MCF 10A (cell line): ENCODE measurements around the gene GSK3A. TPM values are rescaled to one million over a fixed set of nuclear protein-coding genes. Genes with fewer than 3 reads are reported as not detected.

Experiments used
- BruUV-seq: library from RNA; stranded (reverse); fragments of 400-500 nt; replicated peaks from 2 replicates; lab custom pipeline; 2021; lab: Mats Ljungman, UMichigan
- CTCF ChIA-PET: fragments of 300-600 bp; sonication (Branson Sonifier 250); formaldehyde crosslinking; extraction: SDS; loops from one replicate; lab custom pipeline; 2021; ENCODE audit warnings: antibody characterized with exemption, inconsistent platforms; lab: Yijun Ruan, JAX
- POLR2A ChIA-PET: fragments of 300-600, 350-650 bp; sonication (Branson Sonifier 250); formaldehyde crosslinking; extraction: SDS; loops from one replicate; lab custom pipeline; 2020; ENCODE audit warnings: antibody characterized with exemption, inconsistent platforms; lab: Yijun Ruan, JAX
- DNase-seq: peaks from one replicate; pipeline ENCODE4 v3.0.0-alpha.2; 2018; ENCODE audit not compliant: unreplicated experiment
- H3K27ac Mint-ChIP-seq: one replicate; pipeline ENCODE4 v1.8.0; 2022; ENCODE audit warnings: mild to moderate bottlenecking, low read depth, mixed read lengths; ENCODE audit not compliant: unreplicated experiment
- H3K27me3 Mint-ChIP-seq: one replicate; pipeline ENCODE4 v1.8.0; 2022; ENCODE audit warnings: mixed read lengths; ENCODE audit not compliant: insufficient read depth, unreplicated experiment
- H3K36me3 Mint-ChIP-seq: one replicate; pipeline ENCODE4 v1.8.0; 2022; ENCODE audit warnings: mild to moderate bottlenecking, moderate library complexity, mixed read lengths; ENCODE audit not compliant: insufficient read depth, unreplicated experiment
- H3K4me1 Mint-ChIP-seq: one replicate; pipeline ENCODE4 v1.8.0; 2022; ENCODE audit warnings: mixed read lengths; ENCODE audit not compliant: insufficient read depth, unreplicated experiment
- H3K4me3 Mint-ChIP-seq: one replicate; pipeline ENCODE4 v1.8.0; 2022; ENCODE audit warnings: mild to moderate bottlenecking, moderate library complexity, mixed read lengths; ENCODE audit not compliant: unreplicated experiment
- H3K9me3 Mint-ChIP-seq: one replicate; pipeline ENCODE4 v1.8.0; 2022; ENCODE audit warnings: mixed read lengths; ENCODE audit not compliant: unreplicated experiment
- intact Hi-C: fragments of 100-400 bp; cut with micrococcal nuclease; formaldehyde crosslinking; loops from 2 replicates; pipeline ENCODE4 v1.14.1; 2022
- total RNA-seq: library from RNA; stranded (reverse); gene quantifications from 2 replicates; pipeline ENCODE4 v1.2.3, GENCODE V29; 2022
- TF ChIP-seq, protein P1 (sequence below): fragments of 200-600 bp; IDR thresholded peaks from one replicate; pipeline ENCODE4 v1.8.0; 2022; ENCODE audit warnings: antibody characterized with exemption, mild to moderate bottlenecking; ENCODE audit not compliant: unreplicated experiment

GSK3A gene
- total RNA-seq, 1 experiment from 2014 or later: 53.5 TPM

DNA sequence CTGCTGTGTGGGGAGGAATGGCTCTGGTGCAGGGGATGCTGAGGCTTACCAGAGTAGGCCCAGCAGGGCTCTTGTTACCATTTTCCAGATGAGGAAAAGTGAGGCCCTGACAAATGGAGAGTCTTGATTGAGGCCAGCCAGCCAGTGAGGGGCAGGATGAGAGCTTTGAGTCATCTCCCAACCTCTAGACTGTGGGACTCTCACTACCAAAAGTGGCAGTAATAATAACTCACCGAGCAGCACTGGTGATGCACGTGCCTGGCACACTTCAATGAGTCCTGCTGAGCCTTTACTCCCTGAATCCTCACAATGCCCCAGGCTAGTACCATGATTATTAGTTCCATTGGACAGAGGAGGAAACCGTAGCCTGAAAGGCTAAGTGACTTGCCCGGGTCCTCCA is 34.4 kb upstream of the GSK3A start:
- ChIA-PET POLR2A (interaction anchor here (1.3 to 7.5 kb wide), 2 partner anchors 31 to 57 kb away, joined by 4 to 158 read pairs; partner anchors contain the start of genes GSK3A and ZNF526), CTCF (interaction anchor here (0.8 to 7.2 kb wide), 2 partner anchors 31 to 162 kb away, joined by 3 to 145 read pairs; partner anchors contain the start of gene GSK3A)
- BruUV-seq: no TSS peak
- H3K27ac Mint-ChIP-seq: peak overlapping the region; percentile 46
- H3K4me3 Mint-ChIP-seq: no peak overlapping the region
- peak; percentile 29 for DNase-seq
- peaks cover 32% of the 10 kb centered on the region for H3K4me1 Mint-ChIP-seq
- no peaks in the 10 kb centered on the region for H3K9me3 Mint-ChIP-seq
- H3K36me3 Mint-ChIP-seq: peaks cover 40% of the 10 kb centered on the region
- no peaks in the 10 kb centered on the region for H3K27me3 Mint-ChIP-seq
- intact Hi-C loops: no loop called here
- TF ChIP-seq, protein P1, sequence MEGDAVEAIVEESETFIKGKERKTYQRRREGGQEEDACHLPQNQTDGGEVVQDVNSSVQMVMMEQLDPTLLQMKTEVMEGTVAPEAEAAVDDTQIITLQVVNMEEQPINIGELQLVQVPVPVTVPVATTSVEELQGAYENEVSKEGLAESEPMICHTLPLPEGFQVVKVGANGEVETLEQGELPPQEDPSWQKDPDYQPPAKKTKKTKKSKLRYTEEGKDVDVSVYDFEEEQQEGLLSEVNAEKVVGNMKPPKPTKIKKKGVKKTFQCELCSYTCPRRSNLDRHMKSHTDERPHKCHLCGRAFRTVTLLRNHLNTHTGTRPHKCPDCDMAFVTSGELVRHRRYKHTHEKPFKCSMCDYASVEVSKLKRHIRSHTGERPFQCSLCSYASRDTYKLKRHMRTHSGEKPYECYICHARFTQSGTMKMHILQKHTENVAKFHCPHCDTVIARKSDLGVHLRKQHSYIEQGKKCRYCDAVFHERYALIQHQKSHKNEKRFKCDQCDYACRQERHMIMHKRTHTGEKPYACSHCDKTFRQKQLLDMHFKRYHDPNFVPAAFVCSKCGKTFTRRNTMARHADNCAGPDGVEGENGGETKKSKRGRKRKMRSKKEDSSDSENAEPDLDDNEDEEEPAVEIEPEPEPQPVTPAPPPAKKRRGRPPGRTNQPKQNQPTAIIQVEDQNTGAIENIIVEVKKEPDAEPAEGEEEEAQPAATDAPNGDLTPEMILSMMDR: no peak

DNA sequence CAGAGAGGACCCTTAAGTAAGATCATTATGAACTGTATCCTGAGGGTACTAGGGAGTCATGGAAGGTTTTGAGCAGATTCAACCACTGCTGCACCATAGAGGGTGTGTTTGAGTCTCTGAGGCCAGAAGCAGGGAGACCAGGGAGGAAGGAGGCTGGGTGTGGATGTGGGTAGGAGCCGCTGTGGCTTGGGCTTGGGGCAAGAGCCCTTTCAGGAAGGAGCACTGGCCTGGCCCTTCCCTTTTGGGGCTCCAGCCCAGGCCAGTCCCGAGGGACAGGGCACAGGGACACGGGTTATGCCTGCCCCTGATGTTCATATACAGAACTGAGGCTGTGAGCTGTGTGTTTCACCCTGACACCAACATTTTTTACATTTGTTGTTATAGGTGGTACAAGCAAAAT is 33.9 kb upstream of the GSK3A start:
- peaks cover 46% of the 10 kb centered on the region for H3K36me3 Mint-ChIP-seq
- H3K9me3 Mint-ChIP-seq: no peaks in the 10 kb centered on the region
- no peak for DNase-seq
- peak overlapping the region; percentile 50 for H3K27ac Mint-ChIP-seq
- no peaks in the 10 kb centered on the region for H3K27me3 Mint-ChIP-seq
- intact Hi-C loops: no loop called here
- peaks cover 35% of the 10 kb centered on the region for H3K4me1 Mint-ChIP-seq
- ChIA-PET CTCF (interaction anchor here (0.8 to 7.2 kb wide), 2 partner anchors 31 to 161 kb away, joined by 3 to 145 read pairs; partner anchors contain the start of gene GSK3A), POLR2A (interaction anchor here (7.5 kb wide), 1 partner anchor 31 kb away, joined by 158 read pairs; the partner anchor contains the start of gene GSK3A)
- TF ChIP-seq, protein P1: no peak
- no TSS peak for BruUV-seq
- H3K4me3 Mint-ChIP-seq: peak overlapping the region; percentile 32

DNA sequence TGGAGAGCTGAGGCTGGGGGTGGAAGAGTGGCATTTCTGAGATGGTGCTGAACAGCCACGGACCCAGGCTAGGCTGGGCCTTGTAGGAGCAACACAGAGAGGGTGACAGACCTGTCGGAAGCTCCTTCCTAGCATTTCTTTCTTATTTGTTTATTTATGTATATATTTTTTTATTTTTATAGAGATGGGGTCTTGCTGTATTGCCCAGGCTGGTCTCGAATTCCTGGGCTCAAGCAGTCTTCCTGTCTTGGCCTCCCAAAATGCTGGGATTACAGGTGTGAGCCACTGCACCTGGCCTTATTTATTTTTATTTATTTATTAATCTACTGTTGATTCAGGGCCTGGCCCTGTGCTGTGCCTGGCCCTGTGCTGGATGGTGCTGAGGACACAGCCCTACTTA is 33.1 kb upstream of the GSK3A start:
- Mint-ChIP-seq H3K27me3 (no peaks in the 10 kb centered on the region), H3K36me3 (peaks cover 50% of the 10 kb centered on the region), H3K4me3 (peak overlapping the region; percentile 57), H3K27ac (peak overlapping the region; percentile 50), H3K9me3 (no peaks in the 10 kb centered on the region), H3K4me1 (peaks cover 42% of the 10 kb centered on the region)
- TF ChIP-seq, protein P1: no peak
- no peak for DNase-seq
- BruUV-seq: no TSS peak
- intact Hi-C loops: no loop called here
- CTCF ChIA-PET: interaction anchor here (1.3 kb wide), 1 partner anchor 30 kb away, joined by 4 read pairs; no protein-coding TSS in a partner anchor
- POLR2A ChIA-PET: interaction anchor here (0.7 to 1.5 kb wide), 2 partner anchors 10 to 32 kb away, joined by 3 to 6 read pairs; partner anchors contain the start of gene GSK3A

DNA sequence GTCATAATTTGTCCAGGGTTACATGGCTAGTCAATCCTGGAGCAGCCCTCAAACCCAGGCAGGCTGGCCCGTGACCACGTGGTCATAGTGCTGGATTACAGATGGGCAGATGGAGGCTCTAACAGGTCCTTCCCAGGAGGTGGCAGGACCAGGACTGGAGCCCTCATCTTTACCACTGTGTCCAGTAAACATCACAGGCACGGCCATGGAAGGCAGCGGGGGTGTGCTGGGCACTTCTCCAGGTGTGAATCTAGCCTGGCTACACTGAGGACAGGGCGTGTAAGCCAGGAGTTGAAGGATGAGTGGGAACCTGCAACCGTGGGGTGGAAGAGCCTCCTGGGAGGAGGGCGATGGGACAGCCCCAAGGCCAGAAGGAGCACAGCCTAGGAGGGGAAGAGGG is 32.7 kb upstream of the GSK3A start:
- H3K9me3 Mint-ChIP-seq: no peaks in the 10 kb centered on the region
- no TSS peak for BruUV-seq
- peak overlapping the region; percentile 57 for H3K4me3 Mint-ChIP-seq
- ChIA-PET POLR2A (interaction anchor here (0.7 to 1.5 kb wide), 3 partner anchors 10 to 32 kb away, joined by 3 to 6 read pairs (median 5); partner anchors contain the start of gene GSK3A), CTCF (interaction anchor here (0.9 to 1.3 kb wide), 2 partner anchors 30 to 147 kb away, joined by 3 to 4 read pairs; no protein-coding TSS in a partner anchor)
- intact Hi-C loops: no loop called here
- no peaks in the 10 kb centered on the region for H3K27me3 Mint-ChIP-seq
- TF ChIP-seq, protein P1: no peak
- peaks cover 46% of the 10 kb centered on the region for H3K4me1 Mint-ChIP-seq
- H3K27ac Mint-ChIP-seq: peak overlapping the region; percentile 50
- DNase-seq: no peak
- peaks cover 50% of the 10 kb centered on the region for H3K36me3 Mint-ChIP-seq
